Stomach (tissue), 4 donors: ENCODE results near the gene CD28.

Source experiments
- POLR2A ChIP-seq, 4 donors: fragments of 450-650 bp; IDR thresholded peaks; one replicate each; pipeline ENCODE4 v1.6.1; 2016; ENCODE audit warnings: antibody characterized with exemption in 4 of 4, control low read depth in 2 of 4, mild to moderate bottlenecking in 1 of 4, moderate library complexity in 1 of 4
- TF ChIP-seq, protein P1 (sequence below), 7 experiments: fragments of 450-650 bp in 4 of 7; fragments of 200-600 bp in 3 of 7; sonication (generic) in 3 of 7; IDR thresholded peaks; one replicate each; pipeline ENCODE4 v1.5.1; 2016 to 2019; ENCODE audit warnings: antibody characterized with exemption in 7 of 7, control low read depth in 2 of 7, mild to moderate bottlenecking in 1 of 7

DNA sequence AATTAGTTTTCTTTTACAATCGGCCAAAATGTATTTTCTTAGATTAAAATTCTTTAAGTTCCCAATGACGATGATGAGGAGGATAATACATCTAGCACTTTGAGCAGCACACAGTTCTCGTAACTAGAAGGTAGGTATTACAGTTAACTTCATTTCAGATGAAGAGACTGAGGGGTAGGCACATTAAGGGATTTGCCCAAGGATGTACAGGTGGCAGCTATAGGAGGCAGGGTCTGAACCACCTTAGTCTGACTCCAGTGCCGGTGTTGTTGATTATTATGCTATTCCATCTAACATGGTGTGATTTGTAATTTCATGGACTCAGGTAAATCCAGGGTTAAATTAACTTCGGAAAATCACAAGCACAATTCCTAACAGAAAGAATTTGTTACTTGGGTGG, 1.1 kb downstream of the CD28 start:
- TF ChIP-seq, protein P1, sequence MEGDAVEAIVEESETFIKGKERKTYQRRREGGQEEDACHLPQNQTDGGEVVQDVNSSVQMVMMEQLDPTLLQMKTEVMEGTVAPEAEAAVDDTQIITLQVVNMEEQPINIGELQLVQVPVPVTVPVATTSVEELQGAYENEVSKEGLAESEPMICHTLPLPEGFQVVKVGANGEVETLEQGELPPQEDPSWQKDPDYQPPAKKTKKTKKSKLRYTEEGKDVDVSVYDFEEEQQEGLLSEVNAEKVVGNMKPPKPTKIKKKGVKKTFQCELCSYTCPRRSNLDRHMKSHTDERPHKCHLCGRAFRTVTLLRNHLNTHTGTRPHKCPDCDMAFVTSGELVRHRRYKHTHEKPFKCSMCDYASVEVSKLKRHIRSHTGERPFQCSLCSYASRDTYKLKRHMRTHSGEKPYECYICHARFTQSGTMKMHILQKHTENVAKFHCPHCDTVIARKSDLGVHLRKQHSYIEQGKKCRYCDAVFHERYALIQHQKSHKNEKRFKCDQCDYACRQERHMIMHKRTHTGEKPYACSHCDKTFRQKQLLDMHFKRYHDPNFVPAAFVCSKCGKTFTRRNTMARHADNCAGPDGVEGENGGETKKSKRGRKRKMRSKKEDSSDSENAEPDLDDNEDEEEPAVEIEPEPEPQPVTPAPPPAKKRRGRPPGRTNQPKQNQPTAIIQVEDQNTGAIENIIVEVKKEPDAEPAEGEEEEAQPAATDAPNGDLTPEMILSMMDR (IDR thresholded peaks at IDR 0.05): no peak
- TF ChIP-seq POLR2A (IDR thresholded peaks at IDR 0.05): no peak
